ENCODE data around the gene TFAP2C.

Gene TFAP2C

DNA sequence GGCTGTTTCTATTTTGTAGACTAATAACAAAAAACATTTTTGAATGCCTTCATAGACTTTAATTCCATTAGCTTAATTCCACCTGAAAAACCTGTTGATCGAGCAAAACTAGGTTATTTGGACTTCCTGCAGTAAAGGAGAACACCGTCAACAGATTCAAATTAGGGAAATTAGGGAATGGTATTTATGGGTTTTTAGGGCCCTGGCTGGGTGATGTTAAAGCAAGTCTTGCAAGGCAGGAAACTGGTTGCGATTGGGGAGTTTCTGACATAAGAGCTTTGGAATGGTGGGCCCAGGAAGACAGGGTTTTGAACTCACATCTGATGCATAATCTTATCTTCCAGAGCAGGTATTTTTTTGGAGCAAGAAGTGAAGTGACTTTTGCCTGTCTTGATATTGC, 40.1 kb upstream of the TFAP2C start:
- no peak for DNase-seq (ENCODE audit: low read depth)
- no peak overlapping the region for H3K4me3 ChIP-seq (ENCODE audit: low read depth, low read length)
- TF ChIP-seq, protein P1, sequence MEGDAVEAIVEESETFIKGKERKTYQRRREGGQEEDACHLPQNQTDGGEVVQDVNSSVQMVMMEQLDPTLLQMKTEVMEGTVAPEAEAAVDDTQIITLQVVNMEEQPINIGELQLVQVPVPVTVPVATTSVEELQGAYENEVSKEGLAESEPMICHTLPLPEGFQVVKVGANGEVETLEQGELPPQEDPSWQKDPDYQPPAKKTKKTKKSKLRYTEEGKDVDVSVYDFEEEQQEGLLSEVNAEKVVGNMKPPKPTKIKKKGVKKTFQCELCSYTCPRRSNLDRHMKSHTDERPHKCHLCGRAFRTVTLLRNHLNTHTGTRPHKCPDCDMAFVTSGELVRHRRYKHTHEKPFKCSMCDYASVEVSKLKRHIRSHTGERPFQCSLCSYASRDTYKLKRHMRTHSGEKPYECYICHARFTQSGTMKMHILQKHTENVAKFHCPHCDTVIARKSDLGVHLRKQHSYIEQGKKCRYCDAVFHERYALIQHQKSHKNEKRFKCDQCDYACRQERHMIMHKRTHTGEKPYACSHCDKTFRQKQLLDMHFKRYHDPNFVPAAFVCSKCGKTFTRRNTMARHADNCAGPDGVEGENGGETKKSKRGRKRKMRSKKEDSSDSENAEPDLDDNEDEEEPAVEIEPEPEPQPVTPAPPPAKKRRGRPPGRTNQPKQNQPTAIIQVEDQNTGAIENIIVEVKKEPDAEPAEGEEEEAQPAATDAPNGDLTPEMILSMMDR (IDR thresholded peaks at IDR 0.05; ENCODE audit: control insufficient read depth, extremely low read depth, insufficient read depth), result no peak

DNA sequence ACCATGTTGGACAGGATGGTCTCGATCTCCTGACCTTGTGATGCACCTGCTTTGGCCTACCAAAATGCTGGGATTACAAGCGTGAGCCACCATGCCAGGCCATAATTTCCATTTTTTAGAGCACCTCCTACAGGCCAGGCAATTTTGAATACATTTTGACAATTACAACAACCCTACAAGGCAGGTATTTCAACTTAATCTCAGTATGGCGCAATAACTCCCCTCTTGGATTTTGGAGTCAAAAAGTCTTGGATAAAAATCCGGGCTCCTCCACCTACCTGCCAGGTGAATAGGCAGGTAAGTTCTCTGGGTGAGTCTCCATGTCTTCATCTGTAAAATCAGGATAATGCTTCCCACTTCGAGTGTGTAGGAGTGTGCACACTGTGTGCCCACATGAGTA, 39.5 kb upstream of the TFAP2C start:
- no peak for DNase-seq (ENCODE audit: low read depth)
- TF ChIP-seq, protein P1 (IDR thresholded peaks at IDR 0.05; ENCODE audit: control insufficient read depth, extremely low read depth, insufficient read depth), result no peak

DNA sequence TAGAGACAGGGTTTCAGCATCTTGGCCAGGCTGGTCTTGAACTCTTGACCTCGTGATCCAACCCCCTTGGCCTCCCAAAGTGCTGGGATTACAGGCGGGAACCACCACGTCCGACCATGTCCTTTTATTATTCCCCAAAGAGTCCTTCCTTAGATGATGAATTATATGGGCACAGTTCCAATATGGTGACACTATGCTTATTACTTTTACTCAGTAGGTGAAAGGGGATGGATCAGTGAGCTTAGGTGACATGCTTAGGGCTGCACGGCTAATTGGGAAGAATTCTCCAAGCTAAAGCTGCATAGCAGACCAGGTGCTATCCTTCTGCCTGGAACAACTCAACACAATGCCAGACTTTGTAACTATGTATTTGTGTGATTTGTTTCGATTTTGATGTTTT, 38.2 kb upstream of the TFAP2C start:
- no peak for DNase-seq (ENCODE audit: low read depth)
- H3K4me3 ChIP-seq (ENCODE audit: low read depth, low read length), result no peak overlapping the region
- TF ChIP-seq, protein P1 (IDR thresholded peaks at IDR 0.05; ENCODE audit: control insufficient read depth, extremely low read depth, insufficient read depth), result no peak

More for the DNA sequence above, 39.5 kb upstream of the TFAP2C start:
- no peak overlapping the region for H3K4me3 ChIP-seq (ENCODE audit: low read depth, low read length)

DNA sequence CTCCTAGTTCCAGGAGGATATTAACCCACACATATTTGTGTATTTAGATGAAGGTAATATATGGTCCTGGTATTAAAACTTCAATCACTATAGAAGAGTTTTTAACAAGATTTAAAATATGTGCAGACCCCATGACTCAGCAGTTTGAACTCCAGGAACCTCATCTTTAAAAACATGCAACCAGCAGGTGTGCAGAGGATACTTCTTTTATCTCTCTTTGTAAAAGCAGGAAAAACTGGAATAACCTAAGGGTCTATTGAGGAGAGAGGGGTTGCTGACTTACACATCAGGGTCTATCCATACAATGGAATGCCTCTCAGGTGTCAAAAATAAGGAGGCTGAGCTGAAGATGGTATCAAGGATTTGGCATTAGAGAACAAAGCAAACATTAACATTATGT, 36.9 kb upstream of the TFAP2C start:
- no peak overlapping the region for H3K4me3 ChIP-seq (ENCODE audit: low read depth, low read length)
- TF ChIP-seq, protein P1 (IDR thresholded peaks at IDR 0.05; ENCODE audit: control insufficient read depth, extremely low read depth, insufficient read depth), result no peak
- no peak for DNase-seq (ENCODE audit: low read depth)

DNA sequence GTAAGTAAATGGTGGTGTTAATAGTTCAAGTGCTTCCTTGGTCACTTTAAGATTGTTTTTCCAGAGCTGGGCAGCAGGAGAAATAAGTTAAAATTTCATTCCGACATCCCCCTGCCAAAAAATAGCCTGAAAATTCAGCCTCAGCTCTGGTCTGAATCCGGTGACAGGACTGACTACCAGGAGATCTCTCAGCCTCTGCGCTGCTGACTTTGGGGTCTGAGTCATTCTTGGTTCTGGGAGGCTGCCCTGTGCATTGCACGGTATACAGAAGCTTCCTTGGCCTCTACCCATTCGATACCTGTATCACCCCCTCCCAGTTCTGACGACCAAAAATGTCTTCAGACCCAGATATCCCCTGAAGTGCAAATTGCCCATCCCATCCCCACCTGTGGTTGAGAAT, 36.3 kb upstream of the TFAP2C start:
- no peak overlapping the region for H3K4me3 ChIP-seq (ENCODE audit: low read depth, low read length)
- DNase-seq (ENCODE audit: low read depth), result no peak
- TF ChIP-seq, protein P1 (IDR thresholded peaks at IDR 0.05; ENCODE audit: control insufficient read depth, extremely low read depth, insufficient read depth), result no peak

DNA sequence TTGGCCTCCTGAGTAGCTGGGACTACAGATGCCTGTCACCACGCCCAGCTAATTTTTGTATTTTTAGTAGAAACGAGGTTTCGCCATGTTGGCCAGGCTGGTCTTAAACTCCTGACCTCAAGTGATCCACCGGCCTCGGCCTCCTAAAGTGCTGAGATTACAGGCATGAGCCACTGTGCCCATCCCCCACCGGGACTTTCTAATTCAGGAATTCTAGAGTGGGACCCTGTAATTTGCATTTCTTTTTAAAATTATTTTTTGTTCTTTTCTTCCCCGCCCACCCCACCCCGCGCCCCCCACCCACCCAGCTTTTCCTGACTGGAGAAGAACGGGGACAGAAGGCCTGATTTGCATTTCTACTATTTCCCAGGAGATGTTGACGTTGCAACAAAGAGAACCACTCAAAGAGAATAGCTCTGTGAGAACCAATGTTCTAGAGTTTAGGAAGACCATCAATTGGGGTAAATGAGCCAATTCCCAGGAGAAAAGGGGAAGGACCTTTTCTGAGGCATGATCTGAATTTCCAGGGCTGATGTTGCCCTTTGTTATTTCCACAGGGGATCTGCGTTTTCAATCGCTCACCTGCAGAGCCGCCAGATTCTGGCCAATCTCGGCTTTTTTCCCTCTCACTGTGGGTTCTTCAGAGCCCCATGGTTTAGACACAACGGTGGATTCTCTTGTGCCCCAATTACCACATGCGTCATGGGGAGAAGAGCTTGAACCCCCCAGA, 33.2 kb upstream of the TFAP2C start:
- no peak overlapping the region for H3K4me3 ChIP-seq (ENCODE audit: low read depth, low read length)
- DNase-seq (ENCODE audit: low read depth), result no peak
- TF ChIP-seq, protein P1 (IDR thresholded peaks at IDR 0.05; ENCODE audit: control insufficient read depth, extremely low read depth, insufficient read depth), result no peak

DNA sequence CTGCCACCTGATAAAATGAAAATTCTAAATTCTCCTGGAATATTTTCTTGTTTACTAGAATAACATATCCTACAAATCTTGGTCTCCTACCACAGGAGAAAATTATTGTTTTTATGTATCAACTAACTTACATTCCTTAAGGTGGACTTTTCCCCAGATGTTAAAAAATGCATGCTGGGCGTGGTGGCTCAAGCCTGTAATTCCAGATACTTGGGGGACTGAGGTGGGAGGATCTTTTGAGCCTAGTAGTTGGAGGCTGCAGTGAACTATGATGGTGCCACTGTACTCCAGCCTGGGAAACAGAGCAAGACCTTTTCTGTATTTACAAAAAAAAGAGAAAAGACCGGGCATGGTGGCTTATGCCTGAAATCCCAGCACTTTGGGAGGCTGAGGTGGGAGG, 27.9 kb upstream of the TFAP2C start:
- no peak overlapping the region for H3K4me3 ChIP-seq (ENCODE audit: low read depth, low read length)
- TF ChIP-seq, protein P1 (IDR thresholded peaks at IDR 0.05; ENCODE audit: control insufficient read depth, extremely low read depth, insufficient read depth), result no peak
- DNase-seq (ENCODE audit: low read depth), result no peak

Measured in LNCaP clone FGC (cell line).